ENCODE data around the gene DENND5A.

DENND5A gene

DNA sequence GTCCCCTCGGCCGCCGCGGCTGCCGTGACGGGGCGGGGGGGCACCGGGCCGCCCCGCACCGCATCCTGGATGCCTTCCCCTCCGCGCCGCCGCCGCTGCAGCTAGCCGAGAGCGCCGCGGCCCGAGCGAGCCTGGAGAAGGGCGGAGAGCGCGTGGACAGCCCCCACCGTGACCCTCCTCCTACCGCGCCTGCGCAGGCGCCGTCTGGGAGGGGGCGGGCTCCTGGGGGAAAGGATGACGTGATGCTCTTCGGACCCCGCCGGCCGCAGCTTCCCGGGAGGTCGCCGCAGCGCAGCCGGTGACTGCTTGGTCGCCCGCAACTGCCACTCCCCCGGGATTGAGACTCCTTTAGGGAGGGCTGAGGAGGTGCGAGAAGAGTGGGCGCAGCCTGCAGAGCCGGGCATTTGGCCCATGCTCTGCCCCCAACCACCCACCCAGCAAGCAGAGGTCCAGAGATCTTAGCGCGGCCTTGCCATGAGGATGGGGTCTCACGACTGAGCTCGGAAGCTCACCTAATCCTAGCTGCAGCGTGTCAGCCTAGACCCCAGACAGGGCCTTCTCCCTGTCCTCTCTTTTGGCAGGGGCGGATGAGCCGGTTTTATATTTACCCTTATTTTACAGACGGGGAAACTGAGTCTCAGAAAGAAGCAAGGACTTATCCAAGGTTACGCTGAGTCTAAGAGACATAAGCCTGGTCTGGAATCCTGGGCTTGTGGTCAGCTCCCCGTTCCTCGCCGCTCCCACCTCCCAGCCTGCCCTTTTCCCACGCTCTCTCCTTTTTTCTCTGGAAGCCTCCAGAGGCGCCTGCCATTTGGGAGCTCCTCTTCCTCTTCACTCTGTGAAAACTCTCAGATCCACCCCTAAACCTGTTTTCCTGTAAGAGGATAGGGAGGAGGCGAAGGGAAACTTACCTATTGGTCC, at the start of gene DENND5A:
TSS of gene DENND5A (minus strand) at position 140 of the 921 bp plus-strand sequence. CDS start 281 bp downstream, outside the sequence.
- H3K27ac ChIP-seq: no peak within 1 kb of the TSS
- DNase-seq (ENCODE audit: low read depth, low spot score): no peak

DNA sequence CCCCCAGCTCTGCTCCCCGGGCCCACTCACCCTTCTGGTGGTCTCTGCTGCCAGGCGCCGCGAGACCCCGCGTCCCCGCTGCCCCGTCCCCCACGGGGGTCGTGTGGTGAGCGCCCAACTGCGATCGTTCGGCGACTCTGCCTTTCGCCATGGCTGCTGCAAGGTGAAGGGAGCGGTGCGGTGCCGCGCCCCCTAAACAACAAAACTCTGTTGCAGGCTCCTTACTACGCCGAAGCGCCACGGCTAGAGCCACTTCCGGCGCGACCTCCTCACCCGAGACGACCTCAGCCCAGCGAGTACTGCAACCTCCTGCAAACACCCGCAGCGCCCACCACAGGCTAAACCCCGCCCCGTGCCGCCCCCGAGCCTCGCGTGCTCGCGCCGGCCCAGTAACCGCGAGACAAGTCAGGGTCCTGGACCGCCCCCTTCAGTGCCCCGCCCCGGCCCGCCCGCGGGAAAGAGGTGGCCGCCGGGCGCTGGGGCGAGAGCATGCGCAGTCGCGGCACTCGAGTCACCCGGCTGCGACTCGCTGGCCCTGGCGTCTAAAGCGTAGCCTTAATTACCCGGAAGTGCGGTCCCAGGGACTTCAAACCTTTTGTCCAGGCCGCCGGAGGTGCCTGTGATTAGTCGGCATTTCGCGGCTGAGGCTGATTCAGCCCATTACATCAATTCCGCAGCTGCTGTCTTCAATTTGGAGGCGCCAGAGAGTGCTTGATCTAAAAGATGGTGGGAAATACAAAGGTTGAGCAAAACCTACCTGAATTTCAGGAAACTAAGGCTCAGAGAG, 49.3 kb upstream of the DENND5A start, which contains the start of gene TMEM41B:
TSS of gene TMEM41B (minus strand) at position 303 of the 787 bp plus-strand sequence. CDS start at position 151, 152 bp downstream.
- peak within 1 kb of the TSS; percentile 88 for H3K27ac ChIP-seq
- peak; percentile 90 for DNase-seq (ENCODE audit: low read depth, low spot score)

DNA sequence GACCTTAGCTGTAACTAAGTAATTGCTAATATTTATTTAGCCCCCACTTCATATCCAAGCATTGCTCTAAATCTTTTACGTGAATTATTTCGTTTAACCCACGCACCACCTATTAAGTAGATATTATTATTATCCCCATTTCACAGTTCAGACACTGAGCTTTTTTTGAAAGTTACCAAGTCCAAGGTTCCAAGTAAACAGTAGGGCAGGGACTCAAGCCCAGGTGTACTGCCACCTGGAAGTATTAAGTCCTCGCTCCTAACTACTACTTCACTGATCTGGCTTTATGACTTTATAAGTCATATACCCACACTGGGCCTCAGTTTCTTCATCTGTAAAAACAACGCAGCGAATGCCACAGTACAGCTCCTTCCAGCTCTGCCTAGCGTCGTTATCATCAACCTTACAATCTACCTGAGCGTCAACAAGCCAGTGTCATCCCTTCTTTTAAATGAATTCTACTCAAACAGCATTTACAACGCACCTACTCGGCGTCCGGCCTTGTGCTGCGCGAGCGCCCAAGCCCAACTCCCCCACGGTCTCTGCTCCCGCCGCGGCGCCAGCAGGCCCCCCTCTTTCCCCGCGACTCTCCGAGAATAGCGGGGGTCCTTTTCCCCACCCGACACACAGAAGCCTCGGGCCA, 48.6 kb upstream of the DENND5A start:
- H3K27ac ChIP-seq: peak overlapping the region; percentile 88
- no peak for DNase-seq (ENCODE audit: low read depth, low spot score)

DNA sequence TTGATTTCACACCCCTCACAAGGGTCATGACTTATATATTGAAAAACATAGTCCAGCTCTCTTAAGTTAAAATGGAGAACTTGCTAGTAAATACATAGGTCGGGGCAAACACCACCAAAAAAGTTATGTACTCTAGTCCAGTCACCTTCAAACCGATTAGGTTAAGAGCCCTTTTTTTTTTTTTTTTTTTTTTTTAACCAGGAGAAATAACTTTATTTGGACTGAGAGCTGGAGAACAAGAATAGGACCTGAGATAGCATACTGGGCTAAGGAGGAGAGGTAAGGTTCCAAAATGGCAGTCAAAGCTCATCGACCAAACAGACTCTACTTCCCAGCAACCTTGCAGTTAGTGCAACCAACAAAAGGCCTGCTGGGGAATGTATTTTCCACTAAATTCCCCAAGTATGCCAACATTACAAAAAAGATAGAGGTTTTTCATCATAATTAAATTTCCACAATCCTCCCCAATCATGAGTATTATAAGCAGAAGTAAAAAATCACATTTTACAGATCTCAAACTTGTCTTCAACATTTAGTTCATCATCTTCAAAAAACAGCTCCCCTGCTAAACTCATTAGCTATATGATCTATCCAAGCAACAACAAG, 45.4 kb upstream of the DENND5A start:
- H3K27ac ChIP-seq: no peak overlapping the region
- no peak for DNase-seq (ENCODE audit: low read depth, low spot score)

DNA sequence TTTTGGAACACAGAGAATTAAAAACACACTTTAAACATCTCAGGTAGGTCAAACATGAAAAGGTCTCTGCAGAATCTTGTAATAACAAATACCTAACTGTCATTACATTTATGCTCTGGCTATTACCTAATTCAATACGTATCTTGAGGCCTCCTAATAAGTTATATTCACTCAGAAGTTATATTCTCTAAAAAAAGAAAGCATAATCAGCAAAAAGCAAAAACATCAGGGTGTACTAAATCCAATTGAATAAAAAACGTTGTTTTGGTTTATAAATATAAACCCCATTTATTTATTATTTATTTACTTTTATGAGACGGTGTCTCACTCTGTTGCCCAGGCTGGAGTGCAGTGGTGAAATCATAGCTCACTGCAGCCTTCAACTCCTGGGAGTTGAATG, 39.0 kb upstream of the DENND5A start:
- H3K27ac ChIP-seq: no peak overlapping the region
- no peak for DNase-seq (ENCODE audit: low read depth, low spot score)

DNA sequence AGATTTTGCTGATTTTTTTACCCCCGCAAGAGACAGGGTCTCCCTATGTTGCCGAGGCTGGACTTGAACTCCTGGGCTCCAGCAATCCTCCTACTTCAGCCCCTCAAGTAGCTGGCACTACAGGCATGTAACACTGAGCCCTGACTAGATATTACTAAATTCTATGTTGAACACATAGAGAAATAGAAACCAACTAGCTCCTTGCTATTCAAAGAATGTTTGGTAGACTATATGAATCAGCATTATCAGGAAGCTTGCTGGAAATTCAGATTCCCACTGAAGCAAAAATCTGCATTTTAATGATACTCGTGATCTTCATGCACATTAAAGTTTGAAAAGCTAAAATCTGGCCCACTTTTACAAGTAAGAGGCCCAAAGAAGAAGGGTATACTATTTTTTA, 37.3 kb upstream of the DENND5A start:
- no peak overlapping the region for H3K27ac ChIP-seq
- DNase-seq (ENCODE audit: low read depth, low spot score): no peak

DNA sequence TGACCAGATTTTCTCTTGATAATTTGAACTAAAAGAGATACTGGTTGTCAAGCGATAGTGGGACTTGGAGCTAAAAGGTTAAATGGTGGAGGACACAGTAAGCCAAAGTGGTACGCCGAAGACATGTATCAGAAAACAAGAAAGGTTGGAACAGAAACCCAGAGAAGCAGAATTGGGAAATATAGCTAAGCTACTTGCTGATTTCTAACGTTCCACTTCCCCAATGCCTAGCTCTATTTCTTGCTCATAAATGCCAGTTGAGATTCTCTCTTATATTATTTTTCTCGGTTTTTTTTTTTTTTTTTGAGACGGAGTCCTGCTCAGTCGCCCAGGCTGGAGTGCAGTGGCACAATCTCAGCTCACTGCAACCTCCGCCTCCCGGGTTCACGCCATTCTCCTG, 36.6 kb upstream of the DENND5A start:
- no peak overlapping the region for H3K27ac ChIP-seq

DNA sequence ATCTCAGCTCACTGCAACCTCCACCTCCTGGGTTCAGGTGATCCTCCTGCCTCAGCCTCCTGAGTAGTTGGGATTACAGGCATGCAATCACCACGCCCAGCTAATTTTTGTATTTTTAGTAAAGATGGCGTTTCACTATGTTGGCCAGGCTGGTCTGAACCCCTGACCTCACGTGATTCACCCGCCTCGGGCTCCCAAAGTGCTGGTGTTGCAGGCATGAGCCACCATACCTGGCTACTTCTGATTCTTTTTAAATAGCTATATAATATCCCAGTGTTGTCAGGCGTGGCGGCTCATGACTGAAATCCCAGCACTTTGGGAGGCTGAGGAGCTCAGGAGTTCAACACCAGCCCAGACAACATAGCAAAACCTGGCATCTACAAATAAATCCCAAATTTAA, 28.5 kb upstream of the DENND5A start:
- no peak for DNase-seq (ENCODE audit: low read depth, low spot score)
- no peak overlapping the region for H3K27ac ChIP-seq

More for the DNA sequence above, 36.6 kb upstream of the DENND5A start:
- no peak for DNase-seq (ENCODE audit: low read depth, low spot score)

DNA sequence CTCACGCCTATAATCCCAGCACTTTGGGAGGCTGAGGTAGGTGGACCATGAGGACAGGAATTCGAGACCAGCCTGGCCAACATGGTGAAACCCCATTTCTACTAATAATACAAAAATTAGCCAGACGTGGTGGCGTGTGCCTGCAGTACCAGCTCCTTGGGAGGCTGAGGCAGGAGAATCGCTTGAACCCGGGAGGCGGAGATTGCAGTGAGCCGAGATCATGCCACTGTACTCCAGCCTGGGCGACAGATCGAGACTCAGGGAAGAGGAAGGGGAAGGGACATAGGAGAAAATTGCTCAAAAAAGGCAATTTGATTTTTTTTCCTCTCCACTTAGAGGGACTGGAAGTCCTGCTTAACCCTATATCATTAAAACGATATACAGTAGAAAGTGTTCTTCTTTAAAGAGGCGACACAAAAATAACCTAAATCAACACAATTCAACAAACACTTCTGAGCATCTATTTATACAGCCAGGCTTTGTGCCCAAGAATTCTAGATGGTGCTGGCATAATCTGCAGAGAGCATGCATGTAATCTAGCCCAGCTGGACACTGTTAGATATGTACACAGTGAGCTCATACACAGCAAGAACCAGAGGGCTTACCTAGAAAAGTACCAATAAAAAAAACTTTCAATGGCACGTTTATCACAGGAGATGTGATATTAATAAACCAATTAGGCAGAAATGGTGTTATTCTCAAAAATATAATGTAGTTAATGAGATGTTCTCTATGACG, 20.9 kb upstream of the DENND5A start:
- no peak overlapping the region for H3K27ac ChIP-seq
- DNase-seq (ENCODE audit: low read depth, low spot score): no peak

DNA sequence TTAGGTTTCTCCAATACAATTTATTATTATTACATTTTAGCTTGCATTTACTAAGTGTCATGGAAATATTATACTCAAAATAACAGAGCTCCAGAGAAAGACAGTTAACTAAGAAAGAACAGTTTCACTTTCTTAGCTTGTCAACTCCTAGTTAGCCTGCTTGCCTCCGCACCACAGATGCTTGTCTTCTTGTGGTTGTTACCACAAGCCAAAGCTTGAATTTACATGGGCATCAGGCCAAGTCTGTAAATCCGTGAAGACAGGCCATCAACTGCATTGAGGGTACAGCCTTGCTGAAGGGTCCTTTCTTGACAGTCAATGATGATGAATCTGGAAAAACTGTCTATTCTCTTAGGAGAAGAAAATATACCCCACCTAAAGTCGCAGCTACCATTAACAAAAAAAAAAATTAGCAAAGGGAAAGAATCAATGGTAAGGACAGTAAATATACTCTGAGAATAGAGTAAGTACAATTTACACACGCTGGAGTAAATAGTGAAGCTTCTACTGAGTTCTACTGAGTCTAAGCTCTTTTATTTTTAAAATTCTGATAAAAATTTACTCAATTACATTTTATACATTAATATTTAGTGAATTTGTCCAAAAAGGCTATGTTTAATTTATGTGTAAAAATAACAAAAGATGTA, 15.6 kb upstream of the DENND5A start:
- DNase-seq (ENCODE audit: low read depth, low spot score): peak; percentile 34
- H3K27ac ChIP-seq: no peak overlapping the region

DNA sequence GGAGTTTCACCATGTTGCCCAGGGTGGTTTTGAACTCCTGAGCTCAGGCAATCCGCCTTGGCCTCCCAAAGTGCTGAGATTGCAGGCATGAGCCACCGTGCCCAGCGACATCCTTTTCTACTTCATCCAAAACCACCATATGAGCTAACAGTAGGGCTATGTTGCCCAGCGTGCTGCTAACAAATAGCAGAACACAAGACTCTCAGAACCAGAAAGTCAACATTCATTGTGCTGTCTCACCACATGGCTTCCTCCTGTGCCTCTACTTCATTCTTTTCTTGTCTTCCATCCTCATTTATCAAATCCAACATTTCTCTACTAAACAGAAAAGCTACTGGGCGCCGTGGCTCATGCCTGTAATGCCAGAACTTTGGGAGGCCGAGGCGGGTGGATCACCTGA, 12.0 kb upstream of the DENND5A start:
- no peak overlapping the region for H3K27ac ChIP-seq
- DNase-seq (ENCODE audit: low read depth, low spot score): no peak

DNA sequence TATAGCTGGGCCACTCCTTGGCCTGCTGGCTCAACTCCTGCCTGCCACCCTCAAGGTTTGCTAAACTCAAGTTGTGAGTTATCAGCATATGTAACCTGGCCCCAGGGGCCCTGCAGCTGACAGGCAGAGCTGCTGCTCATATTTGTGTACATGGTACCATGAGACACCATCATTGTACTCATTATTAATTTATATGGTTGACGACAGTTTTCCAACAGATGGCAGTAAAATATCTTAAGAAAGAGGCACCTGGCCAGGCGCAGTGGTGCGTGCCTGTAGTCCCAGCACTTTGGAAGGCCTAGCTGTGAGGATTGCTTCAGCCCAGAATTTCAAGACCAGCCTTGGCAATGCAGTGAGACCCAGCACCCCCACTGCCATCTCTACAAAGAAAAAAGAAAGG, 11.4 kb upstream of the DENND5A start:
- DNase-seq (ENCODE audit: low read depth, low spot score): no peak
- no peak overlapping the region for H3K27ac ChIP-seq

DNA sequence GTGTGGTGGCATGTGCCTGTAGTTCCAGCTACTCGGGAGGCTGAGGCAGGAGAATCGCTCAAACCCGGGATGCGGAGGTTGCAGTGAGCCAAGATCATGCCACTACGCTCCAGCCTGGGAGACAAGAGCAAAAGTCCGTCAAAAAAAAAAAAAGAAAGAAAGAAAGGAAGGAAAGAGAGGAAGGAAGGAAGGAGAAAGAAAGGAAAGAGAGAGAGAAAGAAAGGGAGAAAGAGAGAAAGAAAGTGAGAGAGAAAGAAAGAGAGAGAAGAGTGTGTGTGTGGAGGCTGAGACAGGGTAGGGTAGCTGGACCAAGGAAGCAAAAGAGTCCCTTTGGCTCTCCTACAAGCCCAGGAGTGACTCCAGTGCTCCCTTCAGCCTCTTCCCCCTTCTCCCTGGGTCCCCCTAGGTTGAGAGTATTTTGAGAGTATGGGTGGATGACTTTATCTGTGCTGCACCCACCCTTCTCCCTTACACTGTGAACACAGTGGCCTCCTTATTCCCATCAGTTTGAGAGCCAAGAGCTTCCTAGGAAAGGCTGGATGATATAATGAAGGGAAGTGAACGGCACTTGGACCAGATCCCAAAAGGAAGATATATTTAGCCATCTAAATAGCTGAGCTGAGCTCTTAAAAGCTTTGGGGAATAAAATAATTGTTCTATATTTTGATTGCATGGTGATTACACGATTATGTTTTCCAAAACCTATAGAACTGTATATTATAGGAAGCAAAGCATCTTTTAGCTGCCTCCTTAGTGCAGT, 9.5 kb upstream of the DENND5A start:
- DNase-seq (ENCODE audit: low read depth, low spot score): no peak
- no peak overlapping the region for H3K27ac ChIP-seq

DNA sequence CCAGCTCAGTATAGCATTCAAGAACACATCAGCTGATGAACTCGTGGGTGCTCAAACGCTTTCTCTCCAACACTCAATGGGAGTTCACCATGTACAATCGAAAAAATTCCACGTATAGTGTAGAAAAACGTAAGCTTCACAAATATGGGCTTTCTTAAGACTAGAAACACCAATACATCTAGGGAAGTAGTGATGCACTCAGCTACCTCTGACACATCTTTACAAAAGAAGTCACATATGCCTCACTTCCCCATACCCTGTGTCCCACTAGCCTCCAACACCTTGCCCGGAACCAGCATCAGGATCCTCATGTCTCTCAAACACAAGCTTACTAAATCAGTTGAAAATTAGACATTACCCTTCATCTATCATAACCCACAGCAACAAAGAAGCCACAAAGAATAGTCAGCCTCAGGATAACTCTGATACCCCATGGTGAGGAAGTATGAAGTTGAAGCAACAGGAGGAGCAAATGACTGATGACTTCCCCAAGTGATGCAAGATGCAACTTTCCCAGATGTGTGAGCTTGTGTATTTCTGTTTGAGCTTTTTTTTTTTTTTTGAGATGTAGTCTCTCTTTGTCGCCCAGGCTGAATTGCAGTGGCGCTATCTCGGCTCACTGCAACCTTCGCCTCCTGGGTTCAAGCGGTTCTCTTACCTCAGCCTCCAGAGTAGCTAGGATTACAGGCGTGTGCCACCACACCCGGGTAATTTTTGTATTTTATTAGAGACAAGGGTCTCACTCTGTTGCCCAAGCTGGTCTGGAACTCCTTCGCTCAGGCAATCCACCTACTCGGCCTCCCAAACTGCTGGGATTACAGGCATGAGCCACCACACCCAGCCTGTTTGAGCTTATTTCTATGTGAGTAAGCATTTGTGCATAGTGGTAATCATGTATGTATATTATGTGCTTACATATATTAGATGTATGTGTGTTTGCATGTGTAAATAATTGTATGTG, 8.5 kb upstream of the DENND5A start:
- DNase-seq (ENCODE audit: low read depth, low spot score): no peak

DNA sequence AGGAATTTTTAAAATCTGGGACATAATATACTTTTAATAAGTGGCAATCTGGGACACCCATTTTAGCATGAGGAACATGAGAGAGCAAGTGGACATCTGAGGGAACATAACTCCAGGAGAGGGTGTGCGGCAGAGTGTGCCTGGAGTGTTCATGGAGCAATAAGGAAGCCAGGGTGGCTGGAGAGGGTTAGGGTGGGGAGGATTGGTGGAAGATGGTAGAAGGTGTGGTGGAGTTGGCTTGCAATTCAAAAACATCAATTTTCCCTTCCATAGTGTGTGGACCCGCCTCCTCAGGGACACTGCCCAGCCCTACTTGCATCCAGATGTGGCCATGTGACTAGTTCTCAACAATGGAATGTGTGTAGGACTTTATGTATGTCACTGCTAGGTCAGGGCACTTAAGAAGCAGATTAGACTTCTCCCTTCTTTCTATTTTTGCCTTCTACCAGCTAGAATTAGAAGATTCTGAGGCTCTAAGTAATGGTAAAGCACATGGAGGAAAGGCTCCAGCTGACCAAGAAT, 4.4 kb upstream of the DENND5A start:
- no peak for DNase-seq (ENCODE audit: low read depth, low spot score)
- H3K27ac ChIP-seq: no peak overlapping the region

More for the DNA sequence above, 8.5 kb upstream of the DENND5A start:
- H3K27ac ChIP-seq: no peak overlapping the region

DNA sequence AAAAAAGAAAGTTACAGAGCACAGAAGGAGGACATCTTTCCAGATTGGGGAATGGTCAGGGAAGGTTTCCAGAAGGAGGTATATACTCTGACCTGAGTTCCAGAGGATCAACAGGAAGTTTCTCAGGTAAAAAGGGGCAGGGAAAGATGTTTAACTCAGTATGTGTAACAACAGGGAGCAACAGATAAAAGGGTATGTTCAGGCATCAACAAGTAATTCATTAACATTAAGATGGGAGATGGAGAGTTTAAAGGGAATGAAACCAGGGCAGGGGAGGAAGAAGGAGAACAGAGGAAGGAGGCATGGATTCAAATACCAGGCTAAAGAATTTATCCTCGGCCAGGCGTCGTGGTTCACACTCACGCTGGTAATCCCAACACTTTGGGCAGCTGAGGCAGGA, 2.5 kb upstream of the DENND5A start:
- no peak overlapping the region for H3K27ac ChIP-seq
- DNase-seq (ENCODE audit: low read depth, low spot score): no peak

DNA sequence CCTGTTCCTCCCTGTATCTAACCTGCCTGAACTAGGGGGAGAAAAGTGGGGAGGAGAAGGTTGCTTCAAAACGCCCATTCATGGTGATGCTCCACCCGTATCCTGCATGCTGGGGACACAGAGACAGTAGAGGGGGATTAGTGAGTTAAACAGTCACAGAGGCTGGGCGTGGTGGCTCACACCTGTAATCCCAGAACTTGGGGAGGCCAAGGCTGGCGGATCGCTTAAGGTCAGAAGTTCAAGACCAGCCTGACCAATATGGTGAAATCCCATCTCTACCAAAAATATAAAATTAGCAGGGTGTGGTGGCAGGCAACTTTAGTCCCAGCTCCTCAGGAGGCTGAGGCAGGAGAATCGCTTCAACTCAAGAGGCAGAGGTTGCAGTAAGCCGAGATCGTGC, 1.8 kb upstream of the DENND5A start:
- no peak for DNase-seq (ENCODE audit: low read depth, low spot score)
- no peak overlapping the region for H3K27ac ChIP-seq

All from epithelial cell of prostate (primary cell).